NCI-H82 treated with DMSO at 0.1 percent for 48 hours (cell line): Measurements from ENCODE around the gene TNRC6B.
"Not testable (repeated sequence)": the region's sequence is repeated elsewhere in the genome, so short reads cannot be mapped to it uniquely, and the experiment has no call there.

ENCODE experiments used
- DNase-seq: peaks from one replicate; lab custom pipeline; 2025; ENCODE audit not compliant: unreplicated experiment; lab: John Stamatoyannopoulos, UW

The TNRC6B gene

DNA sequence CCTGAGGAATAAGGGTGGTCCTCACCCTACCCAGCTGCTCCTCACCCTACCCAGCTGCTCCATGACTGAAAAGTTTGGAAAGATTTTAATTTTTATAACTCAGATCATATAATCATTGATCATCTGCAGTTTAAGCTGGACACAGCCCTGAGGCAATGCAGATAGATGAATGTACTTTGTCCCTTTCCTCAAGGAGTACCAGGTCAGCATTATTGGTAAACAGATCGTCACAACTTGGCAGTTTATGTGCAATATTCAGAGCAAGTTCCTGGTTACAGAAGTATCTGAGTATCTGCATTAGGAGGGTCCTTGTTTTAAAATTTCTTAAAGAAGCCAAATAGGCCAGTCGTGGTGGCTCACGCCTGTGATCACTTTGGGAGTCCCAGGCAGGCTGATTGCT lies 3.6 kb downstream of the TNRC6B start:
- DNase-seq = no peak

GRCh38 chr22:40182231-40182835 lies 4.6 kb downstream of the TNRC6B start:
- peak; percentile 46 for DNase-seq

DNA sequence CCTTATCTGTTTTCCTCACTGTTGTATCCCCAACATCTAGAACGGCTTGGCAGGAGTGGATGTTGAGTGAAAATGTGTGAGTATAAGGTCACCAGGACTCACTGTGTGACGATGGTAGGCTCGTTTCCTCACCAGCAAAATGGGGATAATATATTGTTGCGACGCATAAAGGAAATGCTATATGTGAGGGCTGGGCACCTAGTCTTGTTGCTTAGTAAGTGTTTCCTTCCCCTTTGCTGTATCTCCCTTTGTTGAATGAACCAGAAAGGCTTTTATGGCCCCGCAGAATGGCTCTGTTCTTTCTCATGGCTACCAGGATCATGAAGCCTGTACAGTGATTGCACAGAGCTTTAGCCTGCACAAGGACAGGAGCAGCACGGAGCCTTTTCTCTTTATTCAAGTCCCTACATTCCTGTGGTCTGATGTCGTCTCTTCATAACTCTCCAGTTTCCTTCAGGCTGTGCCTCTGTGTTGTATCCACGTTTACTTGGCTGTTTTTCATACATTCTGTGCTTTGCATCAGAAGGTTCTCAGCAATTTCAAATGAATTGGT lies 5.4 kb downstream of the TNRC6B start:
- DNase-seq = no peak

GRCh38 chr22:40183603-40184002 lies 5.9 kb downstream of the TNRC6B start:
- not testable (repeated sequence) for DNase-seq

GRCh38 chr22:40187389-40187788 lies 9.7 kb downstream of the TNRC6B start:
- DNase-seq = no peak

DNA sequence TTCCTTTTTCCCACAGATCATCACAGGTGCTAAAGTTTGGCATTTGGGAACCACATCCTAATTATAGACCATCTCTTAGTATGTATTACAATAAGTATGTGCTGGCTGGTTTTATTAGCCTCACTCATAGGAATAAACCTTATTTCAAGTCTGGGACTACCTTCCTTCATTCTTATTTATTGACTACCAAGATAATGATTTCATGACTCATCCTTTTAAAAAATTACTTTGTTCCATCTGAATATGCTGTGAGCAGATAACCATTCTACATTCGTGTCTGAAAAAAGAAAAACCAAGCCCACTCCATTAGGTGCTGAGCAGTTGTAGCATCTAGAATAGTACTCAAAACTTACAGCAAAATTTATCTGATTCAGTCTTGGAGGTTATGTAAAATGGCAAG lies 12.3 kb downstream of the TNRC6B start:
- DNase-seq = no peak

- no peak for DNase-seq
Observed at GRCh38 chr22:40190501-40190900, 12.8 kb downstream of the TNRC6B start.

- DNase-seq = no peak
Observed at GRCh38 chr22:40193429-40194421, 16.0 kb downstream of the TNRC6B start.

GRCh38 chr22:40194656-40195055 lies 16.9 kb downstream of the TNRC6B start:
- no peak for DNase-seq

DNA sequence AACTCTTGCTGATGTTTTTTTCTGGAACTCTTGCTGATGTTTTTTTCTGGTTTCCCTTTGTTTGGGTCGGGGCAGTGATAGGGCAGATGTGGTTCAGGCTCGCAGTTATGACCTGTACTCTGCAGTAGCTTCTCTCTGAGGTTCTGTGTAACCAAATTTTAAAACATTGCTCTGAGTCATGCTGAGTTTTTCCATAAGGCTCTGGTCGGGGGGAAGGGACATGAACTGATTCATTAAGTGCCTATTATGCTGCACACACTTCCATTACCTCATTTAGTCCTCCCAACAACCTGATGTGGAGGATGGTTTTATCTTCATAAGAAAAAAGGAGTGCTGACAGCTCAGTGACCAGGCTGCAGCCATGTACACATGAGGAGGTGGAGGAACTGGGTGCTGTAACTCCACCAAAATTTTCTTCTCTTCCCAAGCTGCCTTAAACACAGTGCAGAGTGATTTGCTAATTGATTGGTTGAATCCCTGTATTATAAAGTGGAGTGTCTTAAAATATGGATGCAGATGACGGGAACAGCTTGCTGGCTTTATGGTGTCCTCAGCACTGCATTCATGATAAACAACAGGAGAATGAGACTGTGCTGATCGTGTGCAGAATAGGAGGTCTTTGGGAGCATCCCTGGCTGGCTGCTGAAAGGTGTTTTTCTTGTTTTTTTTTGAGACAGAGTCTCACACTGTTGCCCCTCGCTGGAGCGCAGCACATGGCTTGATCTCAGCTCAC lies 19.1 kb downstream of the TNRC6B start:
- no peak for DNase-seq

- DNase-seq = not testable (repeated sequence)
Observed at GRCh38 chr22:40197421-40197820, 19.7 kb downstream of the TNRC6B start.

DNA sequence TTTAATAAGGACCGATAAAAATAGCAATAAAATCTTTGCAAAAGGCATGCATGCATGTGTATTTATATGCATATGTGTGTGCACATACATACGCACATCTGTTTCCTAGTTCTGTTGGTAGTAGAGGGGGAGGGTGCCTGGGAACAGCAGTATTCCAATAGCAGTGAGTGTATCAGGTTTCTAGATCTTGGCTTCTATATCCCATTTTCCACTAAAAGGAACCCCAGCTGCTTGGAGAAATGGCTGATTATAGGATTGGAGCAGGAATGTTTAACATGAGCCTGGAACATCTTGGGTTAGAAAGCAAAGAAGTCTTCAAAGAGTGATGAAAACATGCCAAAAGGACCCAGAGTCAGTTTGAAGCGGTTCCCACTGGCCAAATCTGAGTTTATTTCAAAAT lies 21.0 kb downstream of the TNRC6B start:
- no peak for DNase-seq

DNA sequence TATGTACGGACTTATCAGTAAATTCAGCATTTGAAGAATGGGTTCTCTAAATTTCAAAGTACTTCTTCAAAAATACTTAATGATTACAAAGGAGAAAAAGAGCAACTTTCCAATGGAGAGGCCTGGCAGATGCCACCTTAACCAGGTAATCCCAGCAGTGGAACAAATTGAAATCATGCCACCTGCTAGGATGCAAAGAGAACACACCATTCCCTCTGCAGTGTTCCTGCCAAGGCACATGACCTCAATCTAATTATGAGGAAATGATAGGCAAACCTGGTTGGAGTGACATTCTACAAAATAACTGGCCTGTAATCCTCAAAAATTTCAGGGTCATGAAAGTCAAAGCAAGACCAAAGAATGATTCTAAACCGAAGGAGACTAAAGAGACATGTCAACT lies 21.5 kb downstream of the TNRC6B start:
- no peak for DNase-seq

GRCh38 chr22:40199852-40200251 lies 22.1 kb downstream of the TNRC6B start:
- DNase-seq = no peak

DNA sequence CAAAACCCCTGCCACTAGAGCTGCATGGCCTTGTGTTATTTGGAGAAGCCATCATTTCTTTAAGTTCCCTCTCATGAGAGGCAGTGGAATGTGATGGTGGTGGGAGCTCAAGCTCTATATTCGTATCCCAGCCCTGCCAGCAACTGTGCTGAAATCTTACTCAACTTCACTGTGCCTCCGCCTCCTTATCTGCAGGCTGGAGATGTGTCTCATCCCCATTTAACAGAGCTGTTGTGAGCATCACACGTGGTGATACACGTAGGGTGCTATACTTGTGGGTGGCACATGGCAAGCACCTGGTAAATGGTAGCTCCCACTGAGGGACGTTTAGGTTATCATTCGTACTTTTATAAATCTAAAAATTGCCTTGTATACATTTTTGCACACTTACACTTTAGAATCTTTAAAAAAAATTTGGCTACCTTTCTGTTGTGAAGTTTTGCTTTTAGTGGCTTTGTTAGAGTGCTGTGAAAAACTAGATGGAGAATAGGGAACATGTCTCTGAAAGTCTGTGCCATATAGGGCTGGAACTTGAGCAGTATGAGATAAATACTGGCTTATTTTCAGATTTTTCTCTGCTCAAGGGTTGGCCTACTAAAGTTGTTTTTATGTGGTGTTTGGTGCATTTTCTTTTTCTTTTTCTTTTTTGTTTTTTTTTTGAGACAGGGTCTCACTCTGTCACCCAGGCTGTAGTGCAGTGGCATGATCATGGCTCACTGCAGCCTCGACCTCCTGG lies 23.2 kb downstream of the TNRC6B start:
- DNase-seq = no peak

- DNase-seq = no peak
Observed at GRCh38 chr22:40202225-40202944, 24.7 kb downstream of the TNRC6B start.

- DNase-seq = no peak
Observed at GRCh38 chr22:40203572-40203971, 25.8 kb downstream of the TNRC6B start.

DNA sequence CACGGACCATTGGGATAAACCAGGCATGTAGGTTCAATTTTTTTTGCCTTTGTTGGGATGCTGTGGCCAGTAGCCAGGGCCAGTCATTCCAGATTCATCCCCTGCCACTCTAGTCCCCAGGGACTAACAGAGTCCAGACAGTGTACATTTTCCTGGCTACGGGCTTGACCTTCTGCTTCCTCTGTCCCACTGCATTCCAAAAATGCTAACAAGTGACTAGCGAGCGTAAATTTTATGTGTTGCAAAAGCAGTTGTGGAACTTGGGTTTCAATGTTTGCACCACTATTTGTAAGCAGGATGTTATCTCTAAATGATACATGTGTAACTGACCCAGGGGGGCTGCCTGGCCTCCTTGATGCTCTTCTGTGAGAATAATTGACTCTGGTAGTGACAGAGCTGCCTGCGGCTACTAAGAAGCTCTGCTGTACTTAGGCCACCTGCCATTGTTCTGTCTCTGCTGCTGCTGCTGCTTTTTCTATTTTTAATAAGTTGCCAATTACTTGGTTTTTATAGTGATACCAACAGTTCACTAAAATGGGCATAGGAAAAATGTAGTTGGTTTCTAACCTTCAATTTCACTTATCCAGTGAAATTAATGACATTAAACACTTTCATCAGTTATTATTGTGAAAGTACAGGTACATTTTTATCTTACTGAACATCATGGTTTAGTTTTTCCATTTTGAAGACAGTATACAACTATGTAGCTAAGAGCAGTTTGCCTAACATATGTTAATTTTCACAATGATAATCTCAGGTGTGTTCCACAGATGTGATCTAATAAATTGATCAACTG lies 26.8 kb downstream of the TNRC6B start:
- no peak for DNase-seq

DNA sequence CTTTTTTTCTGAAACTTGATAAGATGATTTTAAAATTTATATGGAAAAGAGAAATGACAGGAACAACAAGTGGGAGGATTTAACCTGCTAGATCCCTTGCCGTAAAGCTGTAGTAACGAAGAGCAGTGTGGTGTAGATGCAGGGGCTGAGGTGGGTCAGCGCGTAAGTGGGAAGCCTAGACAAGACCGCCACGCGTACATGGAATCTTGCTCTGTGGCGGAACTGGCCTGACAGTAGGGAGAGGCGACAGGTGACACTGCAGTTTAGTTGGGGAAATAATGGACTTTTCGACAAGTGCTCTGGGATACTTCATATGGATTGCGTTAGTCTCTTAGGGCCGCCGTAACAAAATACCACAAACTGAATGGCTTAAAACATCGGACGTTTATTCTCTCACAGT lies 28.8 kb downstream of the TNRC6B start:
- DNase-seq = no peak
